Cardiac fibroblast (primary cell): ENCODE data around the gene S100PBP.
"Not testable (repeated sequence)": the region's sequence is repeated elsewhere in the genome, so short reads cannot be mapped to it uniquely, and the experiment has no call there.

Experiments
- DNase-seq, 2 donors: peaks; one replicate each; pipeline versions ENCODE4 v3.0.0 to v3.0.0-alpha.2; 2010; ENCODE audit warnings: low read depth in 2 of 2
- H3K4me3 ChIP-seq, 2 donors: replicated peaks in 1 of 2; 1 replicate in 1 of 2; 2 replicates in 1 of 2; pipeline ENCODE4 v1.5.1; 2011; ENCODE audit warnings: low read depth in 2 of 2, low read length in 2 of 2, mild to moderate bottlenecking in 2 of 2, moderate library complexity in 1 of 2
- TF ChIP-seq, protein P1 (sequence below): IDR thresholded peaks from one replicate; pipeline ENCODE4 v1.5.1; 2011; ENCODE audit warnings: low read depth, mild to moderate bottlenecking, low read length, inconsistent platforms

Gene S100PBP

DNA sequence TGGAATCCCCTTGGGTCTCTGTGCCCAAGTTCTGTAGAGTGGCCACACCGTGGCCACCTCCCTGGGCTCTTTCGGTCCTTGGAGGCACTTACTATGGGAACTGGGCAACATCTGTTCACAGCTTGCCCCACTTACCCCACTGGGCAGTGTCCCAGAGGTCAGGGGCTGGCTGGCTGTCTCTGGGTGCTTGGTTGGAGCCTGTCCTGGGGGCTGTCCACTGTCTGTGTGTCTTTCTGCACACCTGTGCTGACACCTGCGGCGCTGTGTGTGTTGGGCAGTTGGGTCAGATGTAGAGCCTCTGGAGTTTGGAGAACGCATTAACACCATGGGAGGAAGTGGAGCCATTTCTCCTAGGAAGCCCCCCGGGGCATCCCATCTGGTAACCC is 85.1 kb downstream of the S100PBP start:
- DNase-seq: no peak
- no peak overlapping the region for H3K4me3 ChIP-seq
- TF ChIP-seq, protein P1, sequence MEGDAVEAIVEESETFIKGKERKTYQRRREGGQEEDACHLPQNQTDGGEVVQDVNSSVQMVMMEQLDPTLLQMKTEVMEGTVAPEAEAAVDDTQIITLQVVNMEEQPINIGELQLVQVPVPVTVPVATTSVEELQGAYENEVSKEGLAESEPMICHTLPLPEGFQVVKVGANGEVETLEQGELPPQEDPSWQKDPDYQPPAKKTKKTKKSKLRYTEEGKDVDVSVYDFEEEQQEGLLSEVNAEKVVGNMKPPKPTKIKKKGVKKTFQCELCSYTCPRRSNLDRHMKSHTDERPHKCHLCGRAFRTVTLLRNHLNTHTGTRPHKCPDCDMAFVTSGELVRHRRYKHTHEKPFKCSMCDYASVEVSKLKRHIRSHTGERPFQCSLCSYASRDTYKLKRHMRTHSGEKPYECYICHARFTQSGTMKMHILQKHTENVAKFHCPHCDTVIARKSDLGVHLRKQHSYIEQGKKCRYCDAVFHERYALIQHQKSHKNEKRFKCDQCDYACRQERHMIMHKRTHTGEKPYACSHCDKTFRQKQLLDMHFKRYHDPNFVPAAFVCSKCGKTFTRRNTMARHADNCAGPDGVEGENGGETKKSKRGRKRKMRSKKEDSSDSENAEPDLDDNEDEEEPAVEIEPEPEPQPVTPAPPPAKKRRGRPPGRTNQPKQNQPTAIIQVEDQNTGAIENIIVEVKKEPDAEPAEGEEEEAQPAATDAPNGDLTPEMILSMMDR: no peak

DNA sequence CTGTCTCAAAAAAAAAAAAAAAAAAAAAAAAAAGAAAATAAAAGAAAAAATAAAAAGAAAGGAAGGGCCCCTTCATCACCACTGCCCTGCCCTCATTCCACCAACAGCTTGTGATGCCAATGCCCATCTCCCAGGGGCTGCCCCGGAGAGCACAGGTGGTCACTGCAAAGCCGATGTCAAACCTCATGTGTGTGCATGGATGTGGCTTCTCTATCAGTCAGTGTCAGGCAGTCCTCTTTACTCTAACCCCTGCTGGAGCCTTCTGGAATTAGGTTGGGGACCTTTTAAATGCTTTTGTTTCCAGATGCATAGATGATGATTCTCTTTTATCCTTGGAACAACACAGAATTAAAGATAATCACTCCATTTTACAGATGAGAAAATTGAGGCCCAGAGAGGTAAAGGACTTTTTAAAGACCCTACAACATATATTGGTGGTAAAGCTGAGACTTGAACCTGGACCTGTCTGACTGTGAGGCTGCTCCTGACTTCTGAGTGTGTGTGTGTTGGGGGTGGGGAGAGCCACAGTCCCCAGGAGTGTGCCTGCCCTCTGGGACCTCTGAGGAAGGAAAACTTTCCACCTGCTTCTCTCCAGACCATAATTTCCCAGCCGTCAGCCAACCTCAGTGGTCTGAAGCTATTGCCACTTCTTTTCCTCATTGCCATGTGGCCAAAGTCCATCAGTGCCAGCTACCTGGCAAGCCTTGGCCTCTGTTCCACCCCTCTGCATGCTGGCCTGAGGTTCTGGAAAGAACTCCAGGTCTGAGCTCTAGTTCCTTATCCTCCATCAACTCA is 86.7 kb downstream of the S100PBP start:
- H3K4me3 ChIP-seq: no peak overlapping the region
- TF ChIP-seq, protein P1: no peak
- DNase-seq: no peak

DNA sequence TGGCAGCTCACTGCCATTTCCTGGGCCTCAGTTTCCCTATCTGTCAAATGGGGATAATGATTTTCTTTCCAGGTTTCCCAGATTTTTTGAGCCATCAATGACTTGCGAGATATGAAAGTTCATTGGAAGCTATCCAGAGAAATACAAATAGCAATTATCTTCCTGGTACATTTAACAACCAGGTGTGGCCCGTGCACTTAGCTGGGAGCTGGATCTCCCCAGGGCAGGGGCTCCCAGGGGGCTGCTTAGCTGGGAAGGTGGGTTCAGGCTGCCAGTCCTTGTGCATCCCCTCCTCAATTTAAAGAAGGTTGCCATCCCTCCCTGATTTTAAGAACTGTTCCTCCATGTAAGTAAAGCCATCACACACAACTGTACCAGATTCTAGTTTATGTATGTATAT is 87.3 kb downstream of the S100PBP start:
- TF ChIP-seq, protein P1: no peak
- no peak overlapping the region for H3K4me3 ChIP-seq
- DNase-seq: no peak

DNA sequence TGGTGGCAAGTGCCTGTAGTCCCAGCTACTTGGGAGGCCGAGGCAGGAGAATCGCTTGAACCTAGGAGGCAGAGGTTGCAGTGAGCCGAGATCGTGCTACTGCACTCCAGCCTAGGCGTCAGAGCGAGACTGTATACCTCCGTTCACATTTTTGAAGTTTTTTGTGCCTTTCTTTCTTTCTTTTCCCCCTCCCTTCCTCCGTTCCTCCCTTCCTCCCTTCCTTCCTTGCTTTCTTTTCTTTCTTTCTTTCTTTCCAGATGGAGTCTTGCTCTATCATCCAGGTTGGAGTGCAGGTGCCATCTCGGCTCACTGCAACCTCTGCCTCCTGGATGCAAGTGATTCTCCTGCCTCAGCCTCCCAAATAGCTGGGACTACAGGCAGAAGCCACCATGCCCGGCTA is 88.1 kb downstream of the S100PBP start:
- not testable (repeated sequence) for DNase-seq, H3K4me3 ChIP-seq

DNA sequence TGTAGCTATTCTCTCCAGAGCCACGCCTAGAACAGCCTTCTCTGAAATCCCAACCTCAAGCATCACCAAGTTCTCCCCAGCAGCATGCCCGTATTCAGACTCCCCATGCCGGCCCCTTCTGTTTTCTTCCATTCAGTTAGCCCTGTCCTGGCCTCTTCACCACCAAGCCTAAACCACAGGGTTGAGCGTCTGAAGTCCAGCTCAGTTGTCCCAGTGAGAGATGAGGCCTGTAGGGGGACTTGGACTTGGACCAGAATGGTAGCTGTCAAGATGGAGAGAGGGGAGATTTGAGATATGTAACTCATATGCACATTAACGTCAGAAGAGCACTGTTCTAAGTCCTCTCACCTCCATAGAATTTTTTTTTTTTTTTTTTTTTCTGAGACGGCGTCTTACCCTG is 89.2 kb downstream of the S100PBP start:
- TF ChIP-seq, protein P1: no peak
- no peak for DNase-seq
- no peak overlapping the region for H3K4me3 ChIP-seq

DNA sequence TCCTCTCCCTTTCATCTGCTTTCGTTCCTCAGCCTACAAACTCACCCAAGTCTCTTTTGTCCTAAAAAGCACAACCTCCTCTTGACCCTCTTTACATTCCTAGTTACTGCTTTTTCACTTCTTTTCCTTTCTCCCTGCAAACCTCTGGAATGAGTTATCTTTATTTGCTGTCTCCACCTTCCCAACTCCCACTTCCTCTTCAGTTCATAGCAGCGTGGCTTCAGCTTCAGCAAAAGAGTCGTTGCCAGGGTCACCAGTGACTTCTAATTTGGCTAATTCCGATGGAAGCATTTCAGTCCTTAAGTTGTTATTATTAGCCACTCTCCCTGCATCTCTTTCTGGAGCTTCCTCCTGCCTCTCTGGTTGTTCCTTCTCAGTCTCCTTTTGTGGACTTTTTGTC is 90.0 kb downstream of the S100PBP start:
- no peak overlapping the region for H3K4me3 ChIP-seq
- TF ChIP-seq, protein P1: no peak
- peak; percentile 32 to 68 for DNase-seq
